ENCODE measurements around the gene MSL1. TPM values are rescaled to one million over a fixed set of nuclear protein-coding genes. Genes with fewer than 3 reads are reported as not detected.
"Not testable (repeated sequence)": the region's sequence is repeated elsewhere in the genome, so short reads cannot be mapped to it uniquely, and the experiment has no call there.

Gene MSL1
- total RNA-seq, 1 donor from 2014 or later, result 27.1 TPM

DNA sequence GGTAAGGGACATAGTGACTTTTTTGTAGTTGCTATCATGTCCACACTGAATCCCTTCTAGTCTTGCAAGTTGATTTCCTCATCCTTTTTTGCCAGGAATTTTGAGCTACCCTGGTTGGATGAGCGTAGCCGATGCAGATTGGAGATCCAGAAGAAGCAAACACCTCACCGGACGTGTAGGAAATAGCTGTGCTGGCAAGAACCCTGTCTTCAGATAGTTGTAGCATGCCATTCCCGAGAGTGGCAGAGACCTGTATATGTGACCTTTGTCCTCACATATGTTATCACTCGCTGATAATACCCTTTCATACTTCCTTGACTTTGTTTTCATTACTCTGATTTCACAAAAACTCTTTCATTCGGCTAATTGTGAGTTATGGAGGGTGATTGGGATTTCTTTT is 12.4 kb downstream of the MSL1 start:
- DNase-seq (ENCODE audit: low read depth) (no peak), FAIRE-seq (no peak)
- Histone ChIP-seq H3K36me3 (ENCODE audit: control insufficient read depth, insufficient read depth, low read length) (peaks cover 19% of the 10 kb centered on the region), H3K4me3 (ENCODE audit: low read depth, low read length) (no peak overlapping the region), H3K27me3 (ENCODE audit: control insufficient read depth, insufficient read depth, low read length) (no peaks in the 10 kb centered on the region)
- TF ChIP-seq, protein P1, sequence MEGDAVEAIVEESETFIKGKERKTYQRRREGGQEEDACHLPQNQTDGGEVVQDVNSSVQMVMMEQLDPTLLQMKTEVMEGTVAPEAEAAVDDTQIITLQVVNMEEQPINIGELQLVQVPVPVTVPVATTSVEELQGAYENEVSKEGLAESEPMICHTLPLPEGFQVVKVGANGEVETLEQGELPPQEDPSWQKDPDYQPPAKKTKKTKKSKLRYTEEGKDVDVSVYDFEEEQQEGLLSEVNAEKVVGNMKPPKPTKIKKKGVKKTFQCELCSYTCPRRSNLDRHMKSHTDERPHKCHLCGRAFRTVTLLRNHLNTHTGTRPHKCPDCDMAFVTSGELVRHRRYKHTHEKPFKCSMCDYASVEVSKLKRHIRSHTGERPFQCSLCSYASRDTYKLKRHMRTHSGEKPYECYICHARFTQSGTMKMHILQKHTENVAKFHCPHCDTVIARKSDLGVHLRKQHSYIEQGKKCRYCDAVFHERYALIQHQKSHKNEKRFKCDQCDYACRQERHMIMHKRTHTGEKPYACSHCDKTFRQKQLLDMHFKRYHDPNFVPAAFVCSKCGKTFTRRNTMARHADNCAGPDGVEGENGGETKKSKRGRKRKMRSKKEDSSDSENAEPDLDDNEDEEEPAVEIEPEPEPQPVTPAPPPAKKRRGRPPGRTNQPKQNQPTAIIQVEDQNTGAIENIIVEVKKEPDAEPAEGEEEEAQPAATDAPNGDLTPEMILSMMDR (IDR thresholded peaks at IDR 0.05; ENCODE audit: insufficient read depth, low read length, severe bottlenecking), result no peak

DNA sequence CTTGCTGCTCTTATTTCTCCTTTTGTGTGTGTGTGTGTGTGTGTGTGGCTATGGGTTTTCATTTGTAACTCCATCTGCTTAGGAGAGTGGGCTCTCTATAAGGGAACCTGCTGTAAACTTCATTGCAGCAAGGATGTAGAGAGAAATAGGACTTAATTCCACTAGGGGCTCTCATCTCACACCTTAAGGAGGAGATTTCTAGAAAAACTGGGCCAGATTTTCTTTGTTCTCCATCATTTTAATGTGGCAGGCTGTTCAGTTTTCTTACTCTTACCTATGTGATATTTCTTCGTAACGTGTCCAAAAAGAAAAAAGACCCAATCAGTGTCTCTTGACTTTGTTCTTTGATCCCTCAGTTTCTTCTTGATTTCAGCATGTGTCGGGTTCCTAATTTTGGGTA is 14.0 kb downstream of the MSL1 start:
- TF ChIP-seq, protein P1 (IDR thresholded peaks at IDR 0.05; ENCODE audit: insufficient read depth, low read length, severe bottlenecking), result no peak
- no peak overlapping the region for H3K4me3 ChIP-seq (ENCODE audit: low read depth, low read length)
- H3K27me3 ChIP-seq (ENCODE audit: control insufficient read depth, insufficient read depth, low read length), result no peaks in the 10 kb centered on the region
- DNase-seq (ENCODE audit: low read depth), result no peak
- no peak for FAIRE-seq
- peaks cover 7% of the 10 kb centered on the region for H3K36me3 ChIP-seq (ENCODE audit: control insufficient read depth, insufficient read depth, low read length)

DNA sequence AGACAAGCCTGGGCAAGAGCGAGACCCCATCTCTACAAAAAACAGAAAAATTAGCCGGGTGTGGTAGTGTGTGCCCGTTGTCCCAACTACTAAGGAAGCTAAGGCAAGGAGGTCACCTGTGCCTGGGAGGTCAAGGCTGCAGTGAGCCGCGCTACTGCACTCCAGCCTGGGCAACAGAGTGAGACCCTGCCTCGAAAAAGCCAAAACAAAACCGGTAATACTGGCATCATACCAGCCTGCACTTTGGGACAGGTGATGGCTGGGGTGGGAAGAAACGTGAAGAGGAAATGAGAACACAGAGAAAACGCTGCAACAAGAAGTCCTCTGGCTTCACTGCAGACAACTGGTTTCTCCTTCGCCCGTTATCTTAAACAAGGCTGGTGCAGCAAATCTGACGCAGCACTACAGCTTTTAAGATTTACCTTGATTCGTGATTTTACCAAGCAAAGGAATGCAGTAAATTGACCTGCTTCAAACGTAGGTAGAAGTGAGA is 17.8 kb downstream of the MSL1 start:
- FAIRE-seq (no peak), DNase-seq (ENCODE audit: low read depth) (no peak)
- TF ChIP-seq, protein P1 (IDR thresholded peaks at IDR 0.05; ENCODE audit: insufficient read depth, low read length, severe bottlenecking), result no peak
- Histone ChIP-seq H3K36me3 (ENCODE audit: control insufficient read depth, insufficient read depth, low read length) (peaks cover 2% of the 10 kb centered on the region), H3K27me3 (ENCODE audit: control insufficient read depth, insufficient read depth, low read length) (no peaks in the 10 kb centered on the region), H3K4me3 (ENCODE audit: low read depth, low read length) (peak overlapping the region; percentile 72)

DNA sequence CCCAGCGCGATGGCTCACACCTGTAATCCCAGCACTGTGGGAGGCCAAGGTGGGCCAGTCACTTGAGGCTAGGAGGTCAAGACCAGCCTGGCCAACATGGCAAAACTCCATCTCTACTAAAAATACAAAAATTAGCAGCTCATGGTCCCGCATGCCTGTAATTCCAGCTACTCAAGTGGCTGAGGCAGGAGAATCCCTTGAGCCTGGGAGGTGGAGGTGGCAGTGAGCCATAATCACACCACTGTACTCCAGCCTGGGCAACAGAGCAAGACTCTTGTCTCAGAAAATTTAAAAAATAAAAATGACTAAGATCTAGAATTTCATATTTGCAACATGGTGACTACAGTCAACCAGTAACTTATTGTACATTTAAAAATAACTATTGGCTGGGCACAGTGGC is 21.4 kb downstream of the MSL1 start:
- DNase-seq (ENCODE audit: low read depth); H3K27me3 ChIP-seq (ENCODE audit: control insufficient read depth, insufficient read depth, low read length); H3K4me3 ChIP-seq (ENCODE audit: low read depth, low read length); FAIRE-seq; H3K36me3 ChIP-seq (ENCODE audit: control insufficient read depth, insufficient read depth, low read length): not testable (repeated sequence)

DNA sequence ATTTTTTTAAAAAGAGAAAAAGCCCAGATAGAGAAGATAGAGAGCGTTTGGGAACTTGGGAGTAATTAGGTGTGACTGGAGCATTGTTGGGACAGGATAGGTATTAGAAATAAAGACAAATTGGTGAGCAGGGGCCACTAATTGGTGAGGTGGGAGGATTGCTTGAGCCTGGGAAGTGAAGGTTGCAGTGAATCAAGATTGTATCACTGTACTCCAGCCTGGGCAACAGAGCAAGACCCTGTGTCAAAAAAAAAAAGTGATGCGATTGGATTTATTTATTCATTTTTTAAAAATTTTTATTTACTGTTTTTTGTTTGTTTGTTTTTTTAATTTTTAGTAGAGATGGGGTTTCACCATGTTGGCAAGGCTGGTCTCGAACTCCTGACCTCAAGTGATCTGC is 23.7 kb downstream of the MSL1 start:
- H3K4me3 ChIP-seq (ENCODE audit: low read depth, low read length), result no peak overlapping the region
- H3K36me3 ChIP-seq (ENCODE audit: control insufficient read depth, insufficient read depth, low read length), result peaks cover 12% of the 10 kb centered on the region
- DNase-seq (ENCODE audit: low read depth), result no peak
- FAIRE-seq, result no peak
- TF ChIP-seq, protein P1 (IDR thresholded peaks at IDR 0.05; ENCODE audit: insufficient read depth, low read length, severe bottlenecking), result no peak
- H3K27me3 ChIP-seq (ENCODE audit: control insufficient read depth, insufficient read depth, low read length), result no peaks in the 10 kb centered on the region

DNA sequence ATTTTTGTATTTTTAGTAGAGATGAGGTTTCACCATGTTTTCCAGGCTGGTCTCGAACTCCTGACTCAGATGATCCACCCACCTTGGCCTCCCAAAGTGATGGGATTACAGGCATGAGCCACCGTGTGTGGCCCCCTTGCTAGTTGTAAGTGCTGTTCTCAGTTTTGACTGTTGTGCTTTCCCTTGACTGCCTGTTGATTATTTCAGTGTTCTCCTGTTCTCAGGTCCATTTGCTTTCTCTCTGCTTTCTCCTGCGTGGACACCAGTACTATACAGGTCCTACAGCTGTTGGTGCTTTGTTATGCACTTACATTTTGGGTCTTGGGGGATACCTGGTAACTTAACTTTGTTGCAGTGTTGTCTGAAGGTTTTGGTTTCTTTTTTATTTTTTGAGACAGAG is 26.8 kb downstream of the MSL1 start:
- no peak for DNase-seq (ENCODE audit: low read depth)
- TF ChIP-seq, protein P1 (IDR thresholded peaks at IDR 0.05; ENCODE audit: insufficient read depth, low read length, severe bottlenecking), result no peak
- FAIRE-seq, result no peak
- Histone ChIP-seq H3K36me3 (ENCODE audit: control insufficient read depth, insufficient read depth, low read length) (peaks cover 10% of the 10 kb centered on the region), H3K27me3 (ENCODE audit: control insufficient read depth, insufficient read depth, low read length) (no peaks in the 10 kb centered on the region), H3K4me3 (ENCODE audit: low read depth, low read length) (no peak overlapping the region)

All from bronchial epithelial cell (primary cell).